ENCODE data around the gene STK38L. TPM values are rescaled to one million over a fixed set of nuclear protein-coding genes. Genes with fewer than 3 reads are reported as not detected.
A peak's percentile ranks its signal among the peaks of the same experiment; 100 is the strongest.

STK38L gene
- total and polyA plus RNA-seq, 8 donors, result 28.2 to 45.1 (median 40.4) TPM

- DNase-seq (no peak), ATAC-seq (peak; percentile 15)
- Histone ChIP-seq H3K4me3 (no peak overlapping the region), H3K27me3 (no peaks in the 10 kb centered on the region), H3K36me3 (no peaks in the 10 kb centered on the region), H3K27ac (no peak overlapping the region), H3K4me1 (no peaks in the 10 kb centered on the region), H3K9me3 (no peaks in the 10 kb centered on the region)
- intact Hi-C loops (cut with DNase I), result no loop called here
- TF ChIP-seq, protein P1, sequence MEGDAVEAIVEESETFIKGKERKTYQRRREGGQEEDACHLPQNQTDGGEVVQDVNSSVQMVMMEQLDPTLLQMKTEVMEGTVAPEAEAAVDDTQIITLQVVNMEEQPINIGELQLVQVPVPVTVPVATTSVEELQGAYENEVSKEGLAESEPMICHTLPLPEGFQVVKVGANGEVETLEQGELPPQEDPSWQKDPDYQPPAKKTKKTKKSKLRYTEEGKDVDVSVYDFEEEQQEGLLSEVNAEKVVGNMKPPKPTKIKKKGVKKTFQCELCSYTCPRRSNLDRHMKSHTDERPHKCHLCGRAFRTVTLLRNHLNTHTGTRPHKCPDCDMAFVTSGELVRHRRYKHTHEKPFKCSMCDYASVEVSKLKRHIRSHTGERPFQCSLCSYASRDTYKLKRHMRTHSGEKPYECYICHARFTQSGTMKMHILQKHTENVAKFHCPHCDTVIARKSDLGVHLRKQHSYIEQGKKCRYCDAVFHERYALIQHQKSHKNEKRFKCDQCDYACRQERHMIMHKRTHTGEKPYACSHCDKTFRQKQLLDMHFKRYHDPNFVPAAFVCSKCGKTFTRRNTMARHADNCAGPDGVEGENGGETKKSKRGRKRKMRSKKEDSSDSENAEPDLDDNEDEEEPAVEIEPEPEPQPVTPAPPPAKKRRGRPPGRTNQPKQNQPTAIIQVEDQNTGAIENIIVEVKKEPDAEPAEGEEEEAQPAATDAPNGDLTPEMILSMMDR (IDR thresholded peaks at IDR 0.05), result no peak
These were observed 47.8 kb downstream of the STK38L start for GRCh38 chr12:27291862-27292261.

GRCh38 chr12:27292718-27293117 is 48.6 kb downstream of the STK38L start:
- Histone ChIP-seq H3K27ac (no peak overlapping the region), H3K4me1 (no peaks in the 10 kb centered on the region), H3K27me3 (no peaks in the 10 kb centered on the region), H3K36me3 (peaks cover 0 to 4% of the 10 kb centered on the region in 2 donors), H3K9me3 (no peaks in the 10 kb centered on the region), H3K4me3 (no peak overlapping the region)
- TF ChIP-seq, protein P1 (IDR thresholded peaks at IDR 0.05), result no peak
- DNase-seq (no peak), ATAC-seq (no peak)
- intact Hi-C loops (cut with DNase I), result no loop called here

DNA sequence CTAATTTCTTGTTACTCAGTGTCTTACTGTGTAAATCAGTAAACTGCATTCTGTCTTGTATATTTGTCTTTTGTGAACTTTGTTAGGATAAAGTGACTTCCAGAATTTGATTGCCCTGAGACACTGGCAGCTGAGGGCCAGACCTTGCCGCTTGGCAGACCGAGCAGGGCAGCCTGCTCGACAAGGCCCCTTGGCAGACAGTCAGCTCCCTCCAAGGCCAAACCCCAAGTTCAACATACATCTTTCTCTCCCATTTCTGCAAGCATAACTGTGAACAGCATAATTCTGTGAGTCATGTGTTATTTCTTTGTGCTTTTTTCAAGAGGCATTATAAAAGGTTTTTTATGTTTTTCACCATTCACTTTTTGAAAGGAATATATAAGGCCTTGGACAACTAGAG is 49.4 kb downstream of the STK38L start:
- ATAC-seq (no peak), DNase-seq (no peak)
- no peaks in the 10 kb centered on the region for H3K27me3 ChIP-seq
- no peaks in the 10 kb centered on the region for H3K9me3 ChIP-seq
- intact Hi-C loops (cut with DNase I), result no loop called here
- no peak overlapping the region for H3K4me3 ChIP-seq
- TF ChIP-seq, protein P1 (IDR thresholded peaks at IDR 0.05), result no peak
- H3K4me1 ChIP-seq, result no peaks in the 10 kb centered on the region
- H3K36me3 ChIP-seq, result peaks cover 0 to 12% of the 10 kb centered on the region in 2 donors
- no peak overlapping the region for H3K27ac ChIP-seq

- ATAC-seq (no peak), DNase-seq (peak in 1 of 4 donors; percentile 10)
- H3K4me3 ChIP-seq, result no peak overlapping the region
- TF ChIP-seq, protein P1 (IDR thresholded peaks at IDR 0.05), result no peak
- H3K27ac ChIP-seq, result no peak overlapping the region
- intact Hi-C loops (cut with DNase I), result no loop called here
- no peaks in the 10 kb centered on the region for H3K27me3 ChIP-seq
- peaks cover 0 to 32% of the 10 kb centered on the region in 2 donors for H3K36me3 ChIP-seq
- no peaks in the 10 kb centered on the region for H3K4me1 ChIP-seq
- no peaks in the 10 kb centered on the region for H3K9me3 ChIP-seq
These were observed 52.6 kb downstream of the STK38L start for GRCh38 chr12:27296674-27297073.

DNA sequence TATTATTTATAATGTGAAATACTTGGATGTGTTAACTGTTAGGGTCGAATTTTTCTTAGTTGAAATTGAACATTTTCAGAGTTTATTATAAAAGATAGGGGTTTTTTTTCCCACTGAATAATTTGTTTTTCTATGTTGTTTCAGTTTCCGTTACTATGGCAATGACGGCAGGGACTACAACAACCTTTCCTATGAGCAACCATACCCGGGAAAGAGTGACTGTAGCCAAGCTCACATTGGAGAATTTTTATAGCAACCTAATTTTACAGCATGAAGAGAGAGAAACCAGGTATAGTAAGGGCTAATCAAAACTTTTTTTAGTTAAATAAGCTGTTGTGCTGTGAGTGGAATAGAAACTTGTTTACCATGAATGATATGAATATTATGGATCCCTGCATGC is 53.5 kb downstream of the STK38L start:
- Histone ChIP-seq H3K27me3 (no peaks in the 10 kb centered on the region), H3K4me1 (no peaks in the 10 kb centered on the region), H3K4me3 (no peak overlapping the region), H3K36me3 (peaks cover 0 to 40% of the 10 kb centered on the region in 2 donors), H3K27ac (no peak overlapping the region), H3K9me3 (no peaks in the 10 kb centered on the region)
- TF ChIP-seq, protein P1 (IDR thresholded peaks at IDR 0.05), result no peak
- DNase-seq, result peak in 1 of 4 donors; percentile 34
- intact Hi-C loops (cut with DNase I), result no loop called here
- peak; percentile 17 for ATAC-seq

Measured in left lung (tissue), 10 donors.